HG03139 (cell line): ENCODE measurements around the gene JARID2.

Source experiments
- ATAC-seq: cut with Tn5 transposase; IDR thresholded peaks from one replicate; pipeline ENCODE4 v1.9.1; 2021; ENCODE audit not compliant: unreplicated experiment

The JARID2 gene

GRCh38 chr6:15246666-15247499, 1.0 kb downstream of the JARID2 start:
- ATAC-seq: no peak

GRCh38 chr6:15247500-15248450, 1.9 kb downstream of the JARID2 start:
- ATAC-seq: peak; percentile 6

GRCh38 chr6:15248451-15249370, 2.8 kb downstream of the JARID2 start:
- peak; percentile 35 for ATAC-seq

- ATAC-seq: no peak
Observed at GRCh38 chr6:15249371-15250019, 3.6 kb downstream of the JARID2 start.

- no peak for ATAC-seq
Observed at GRCh38 chr6:15250187-15251168, 4.6 kb downstream of the JARID2 start.

- no peak for ATAC-seq
Observed at GRCh38 chr6:15252195-15252594, 6.3 kb downstream of the JARID2 start.

GRCh38 chr6:15253203-15254022, 7.5 kb downstream of the JARID2 start:
- no peak for ATAC-seq

GRCh38 chr6:15254070-15254975, 8.5 kb downstream of the JARID2 start:
- ATAC-seq: no peak

- peak; percentile 51 for ATAC-seq
Observed at GRCh38 chr6:15255481-15255880, 9.6 kb downstream of the JARID2 start.

- ATAC-seq: no peak
Observed at GRCh38 chr6:15255909-15256395, 10.1 kb downstream of the JARID2 start.

- ATAC-seq: no peak
Observed at GRCh38 chr6:15256538-15257271, 10.8 kb downstream of the JARID2 start.

- no peak for ATAC-seq
Observed at GRCh38 chr6:15257357-15258132, 11.7 kb downstream of the JARID2 start.

- no peak for ATAC-seq
Observed at GRCh38 chr6:15259766-15260098, 13.9 kb downstream of the JARID2 start.

- ATAC-seq: no peak
Observed at GRCh38 chr6:15260099-15260821, 14.4 kb downstream of the JARID2 start.

GRCh38 chr6:15263780-15264374, 18.0 kb downstream of the JARID2 start:
- ATAC-seq: no peak
